Measurements from ENCODE around the gene ATCAY. TPM values are rescaled to one million over a fixed set of nuclear protein-coding genes. Genes with fewer than 3 reads are reported as not detected.

ATCAY gene
- total and polyA plus RNA-seq, 10 donors = not detected

DNA sequence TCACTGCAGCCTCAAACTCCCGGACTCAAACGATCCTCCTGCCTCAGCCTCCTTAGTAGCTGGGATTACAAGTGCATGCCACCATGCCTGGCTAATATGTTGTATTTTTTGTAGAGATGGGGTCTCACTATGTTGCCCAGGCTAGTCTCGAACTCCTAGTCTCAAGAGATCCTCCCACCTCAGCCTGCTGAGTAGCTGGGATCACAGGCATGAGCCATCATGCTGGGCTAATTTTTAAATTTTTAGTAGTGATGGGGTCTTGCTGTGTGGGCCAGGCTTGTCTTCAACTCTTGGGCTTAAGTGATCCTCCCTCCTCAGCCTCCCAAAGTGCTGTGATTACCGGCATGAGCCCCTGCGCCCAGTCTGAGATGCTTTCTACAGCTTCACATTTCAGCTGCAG is 15.3 kb downstream of the ATCAY start:
- Histone ChIP-seq H3K4me3 (no peak overlapping the region), H3K9me3 (peaks cover 0 to 12% (median 9%) of the 10 kb centered on the region in 8 donors), H3K27me3 (replicated peaks in 1 of 7) (peaks cover 0 to 6% (median 0%) of the 10 kb centered on the region in 7 donors), H3K36me3 (no peaks in the 10 kb centered on the region), H3K27ac (no peak overlapping the region), H3K4me1 (no peaks in the 10 kb centered on the region)
- intact Hi-C loops (cut with DNase I; ENCODE audit: low total_unique reads) = no loop called here
- TF ChIP-seq POLR2A (IDR thresholded peaks at IDR 0.05) (no peak), POLR2AphosphoS5 (IDR thresholded peaks at IDR 0.05) (no peak)
- TF ChIP-seq, protein P1, sequence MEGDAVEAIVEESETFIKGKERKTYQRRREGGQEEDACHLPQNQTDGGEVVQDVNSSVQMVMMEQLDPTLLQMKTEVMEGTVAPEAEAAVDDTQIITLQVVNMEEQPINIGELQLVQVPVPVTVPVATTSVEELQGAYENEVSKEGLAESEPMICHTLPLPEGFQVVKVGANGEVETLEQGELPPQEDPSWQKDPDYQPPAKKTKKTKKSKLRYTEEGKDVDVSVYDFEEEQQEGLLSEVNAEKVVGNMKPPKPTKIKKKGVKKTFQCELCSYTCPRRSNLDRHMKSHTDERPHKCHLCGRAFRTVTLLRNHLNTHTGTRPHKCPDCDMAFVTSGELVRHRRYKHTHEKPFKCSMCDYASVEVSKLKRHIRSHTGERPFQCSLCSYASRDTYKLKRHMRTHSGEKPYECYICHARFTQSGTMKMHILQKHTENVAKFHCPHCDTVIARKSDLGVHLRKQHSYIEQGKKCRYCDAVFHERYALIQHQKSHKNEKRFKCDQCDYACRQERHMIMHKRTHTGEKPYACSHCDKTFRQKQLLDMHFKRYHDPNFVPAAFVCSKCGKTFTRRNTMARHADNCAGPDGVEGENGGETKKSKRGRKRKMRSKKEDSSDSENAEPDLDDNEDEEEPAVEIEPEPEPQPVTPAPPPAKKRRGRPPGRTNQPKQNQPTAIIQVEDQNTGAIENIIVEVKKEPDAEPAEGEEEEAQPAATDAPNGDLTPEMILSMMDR (IDR thresholded peaks at IDR 0.05 in 8 of 11, conservative IDR thresholded peaks at IDR 0.05 in 3 of 11) = no peak
- WGBS, 5 donors = 76 to 94% (median 87%) methylated on average over 5 of the region's 5 CpGs
- DNase-seq = no peak

DNA sequence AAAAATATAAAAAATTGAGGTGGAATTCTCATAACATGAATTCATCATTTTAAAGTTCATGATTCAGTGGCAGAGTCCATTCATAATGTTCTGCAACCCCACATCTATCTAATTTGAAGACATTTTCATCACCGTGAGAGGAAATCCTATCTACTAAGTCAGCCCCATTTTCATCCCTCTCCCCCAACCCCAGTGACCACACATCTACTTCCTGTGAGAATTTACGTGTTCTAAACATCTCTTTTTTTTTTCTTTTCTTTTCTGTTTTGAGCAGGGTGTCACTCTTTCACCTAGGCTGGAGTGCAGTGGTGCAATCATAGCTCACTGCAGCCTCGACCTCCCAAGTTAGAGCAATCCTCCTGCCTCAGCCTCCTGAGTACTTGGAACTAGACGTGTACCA is 17.5 kb downstream of the ATCAY start:
- Histone ChIP-seq H3K4me3 (no peak overlapping the region), H3K4me1 (no peaks in the 10 kb centered on the region), H3K27me3 (replicated peaks in 1 of 7) (peaks cover 0 to 24% (median 2%) of the 10 kb centered on the region in 7 donors), H3K9me3 (peaks cover 0 to 12% (median 9%) of the 10 kb centered on the region in 8 donors), H3K27ac (no peak overlapping the region), H3K36me3 (no peaks in the 10 kb centered on the region)
- WGBS, 5 donors = 45 to 51% (median 49%) methylated on average over 4 of the region's 4 CpGs
- intact Hi-C loops (cut with DNase I; ENCODE audit: low total_unique reads) = no loop called here
- no peak for TF ChIP-seq POLR2A (IDR thresholded peaks at IDR 0.05)
- TF ChIP-seq, protein P1 (IDR thresholded peaks at IDR 0.05 in 8 of 11, conservative IDR thresholded peaks at IDR 0.05 in 3 of 11) = no peak
- no peak for TF ChIP-seq POLR2AphosphoS5 (IDR thresholded peaks at IDR 0.05)
- DNase-seq = no peak

- WGBS, 5 donors = 84 to 100% (median 94%) methylated on average over 3 of the region's 3 CpGs
These were observed 17.9 kb downstream of the ATCAY start for GRCh38 chr19:3898426-3898825.

DNA sequence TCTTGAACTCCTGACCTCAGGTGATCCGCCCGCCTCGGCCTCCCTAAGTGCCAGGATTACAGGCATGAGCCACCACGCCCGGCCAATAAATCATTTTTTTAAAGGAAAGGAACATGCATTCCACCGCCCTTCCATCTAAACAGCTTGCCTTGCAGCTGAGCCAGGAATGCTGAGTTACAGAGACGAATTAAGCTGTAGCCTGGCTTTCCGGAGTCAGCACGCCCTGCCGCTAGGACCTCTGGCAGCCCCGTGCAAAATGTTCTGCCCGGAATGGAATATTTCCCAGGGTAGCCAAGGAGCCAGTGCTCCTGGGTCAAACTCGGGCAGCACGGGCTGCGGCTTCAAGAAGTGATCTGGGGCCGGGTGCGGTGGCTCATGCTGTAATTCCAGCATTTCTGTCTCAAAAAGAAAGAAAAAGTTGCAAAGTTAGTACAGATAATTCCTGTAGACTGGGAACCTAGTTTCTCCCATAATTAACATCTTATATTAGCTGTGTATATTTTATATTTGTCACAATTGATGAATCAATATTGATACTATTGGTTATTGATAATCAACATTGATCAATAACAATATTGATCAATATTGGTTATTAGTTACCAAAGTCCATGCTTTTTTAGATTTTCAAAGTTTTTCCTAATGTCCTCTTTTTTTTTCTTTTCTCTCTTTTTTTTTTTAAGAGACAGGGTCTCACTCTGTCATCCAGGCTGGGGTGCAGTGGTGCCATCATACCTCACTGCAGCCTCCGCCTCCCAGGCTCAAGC is 19.2 kb downstream of the ATCAY start:
- Histone ChIP-seq H3K36me3 (no peaks in the 10 kb centered on the region), H3K4me3 (no peak overlapping the region), H3K4me1 (no peaks in the 10 kb centered on the region), H3K9me3 (peaks cover 0 to 12% (median 9%) of the 10 kb centered on the region in 8 donors), H3K27ac (no peak overlapping the region), H3K27me3 (replicated peaks in 1 of 7) (peaks cover 0 to 30% (median 6%) of the 10 kb centered on the region in 7 donors)
- WGBS, 5 donors = 50 to 79% (median 74%) methylated on average over 18 of the region's 18 CpGs
- no peak for TF ChIP-seq POLR2AphosphoS5 (IDR thresholded peaks at IDR 0.05)
- TF ChIP-seq POLR2A (IDR thresholded peaks at IDR 0.05) = no peak
- TF ChIP-seq, protein P1 (IDR thresholded peaks at IDR 0.05 in 8 of 11, conservative IDR thresholded peaks at IDR 0.05 in 3 of 11) = no peak
- DNase-seq = no peak
- intact Hi-C loops (cut with DNase I; ENCODE audit: low total_unique reads) = no loop called here

More at GRCh38 chr19:3898426-3898825, 17.9 kb downstream of the ATCAY start:
- Histone ChIP-seq H3K27me3 (replicated peaks in 1 of 7) (peaks cover 0 to 29% (median 6%) of the 10 kb centered on the region in 7 donors), H3K9me3 (peaks cover 0 to 12% (median 9%) of the 10 kb centered on the region in 8 donors), H3K36me3 (no peaks in the 10 kb centered on the region), H3K4me1 (no peaks in the 10 kb centered on the region), H3K4me3 (no peak overlapping the region), H3K27ac (no peak overlapping the region)
- TF ChIP-seq, protein P1 (IDR thresholded peaks at IDR 0.05 in 8 of 11, conservative IDR thresholded peaks at IDR 0.05 in 3 of 11) = no peak
- no peak for DNase-seq
- intact Hi-C loops (cut with DNase I; ENCODE audit: low total_unique reads) = no loop called here
